ENCODE measurements around the gene ZNF232.

- TF ChIP-seq CTCF (IDR thresholded peaks at IDR 0.05; ENCODE audit: insufficient read depth, low read length, poor library complexity, severe bottlenecking) (no peak), EZH2phosphoT487 (conservative IDR thresholded peaks at IDR 0.05; ENCODE audit: low read length) (no peak)
These were observed 27.7 kb upstream of the ZNF232 start for GRCh38 chr17:5139458-5139732.
